ENCODE data around the gene SUFU. TPM values are rescaled to one million over a fixed set of nuclear protein-coding genes. Genes with fewer than 3 reads are reported as not detected.

Gene SUFU
- total RNA-seq, 2 experiments from 2014 or later: 13.4 to 14.2 TPM

DNA sequence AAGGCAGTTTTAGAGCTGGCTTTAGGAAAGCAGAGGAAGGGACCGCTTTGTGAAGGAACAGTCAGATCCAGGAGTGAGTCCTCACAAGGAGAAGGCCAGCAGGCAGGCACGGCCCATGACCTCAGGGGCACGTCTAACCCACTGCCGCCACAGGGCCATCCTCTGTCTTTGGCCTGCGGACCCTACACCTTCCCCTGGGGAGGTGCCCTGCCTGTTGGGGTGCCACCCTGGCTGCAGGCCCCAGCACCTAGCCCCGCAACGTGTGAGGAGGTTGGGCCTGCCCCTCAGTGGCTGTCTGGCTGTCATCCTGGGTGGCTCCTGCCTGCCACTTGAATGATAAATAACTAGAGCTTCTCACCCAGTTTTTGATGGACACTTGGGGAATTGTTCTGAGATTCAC lies 109.5 kb downstream of the SUFU start:
- Mint-ChIP-seq H3K9me3 (no peaks in the 10 kb centered on the region), H3K4me1 (peaks cover 28% of the 10 kb centered on the region), H3K4me3 (no peak overlapping the region), H3K36me3 (ENCODE audit: low read depth) (peaks cover 5% of the 10 kb centered on the region), H3K27ac (peak overlapping the region; percentile 84), H3K27me3 (no peaks in the 10 kb centered on the region)
- POLR2A ChIA-PET: no interaction called here
- CTCF ChIA-PET: interaction anchor here (1.3 kb wide), 1 partner anchor 17 kb away, joined by 3 read pairs; no protein-coding TSS in a partner anchor
- no peak for DNase-seq

DNA sequence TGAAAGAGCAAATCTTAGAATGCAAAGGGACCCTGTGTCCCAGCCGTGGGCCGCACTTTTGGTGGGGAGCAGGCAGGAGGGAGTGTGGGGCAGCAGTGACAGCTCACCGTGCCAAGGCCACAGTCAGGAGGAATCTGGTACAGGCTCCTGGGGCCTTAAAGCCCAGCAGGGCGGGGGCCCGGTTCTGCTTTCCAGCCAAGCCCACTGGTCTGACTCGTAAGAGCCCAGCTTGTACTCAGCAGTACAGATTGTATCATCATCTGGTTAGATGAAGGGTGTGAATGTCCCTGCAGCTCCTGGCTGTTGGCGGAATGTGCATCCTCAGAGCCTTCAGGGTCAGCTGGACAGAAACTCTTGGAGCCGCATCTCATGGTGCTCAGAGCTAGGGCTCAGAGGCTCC lies 110.0 kb downstream of the SUFU start:
- no peaks in the 10 kb centered on the region for H3K9me3 Mint-ChIP-seq
- DNase-seq: no peak
- ChIA-PET POLR2A (no interaction called here), CTCF (interaction anchor here (1.0 to 1.3 kb wide), 2 partner anchors 18 to 31 kb away, joined by 3 read pairs; no protein-coding TSS in a partner anchor)
- no peak overlapping the region for H3K4me3 Mint-ChIP-seq
- H3K27me3 Mint-ChIP-seq: no peaks in the 10 kb centered on the region
- H3K36me3 Mint-ChIP-seq (ENCODE audit: low read depth): peaks cover 5% of the 10 kb centered on the region
- no peak overlapping the region for H3K27ac Mint-ChIP-seq
- H3K4me1 Mint-ChIP-seq: peaks cover 28% of the 10 kb centered on the region

GRCh38 chr10:102614888-102615287 lies 111.1 kb downstream of the SUFU start:
- DNase-seq: no peak
- H3K27me3 Mint-ChIP-seq: no peaks in the 10 kb centered on the region
- POLR2A ChIA-PET: no interaction called here
- peaks cover 28% of the 10 kb centered on the region for H3K4me1 Mint-ChIP-seq
- H3K36me3 Mint-ChIP-seq (ENCODE audit: low read depth): peaks cover 5% of the 10 kb centered on the region
- H3K4me3 Mint-ChIP-seq: no peak overlapping the region
- no peak overlapping the region for H3K27ac Mint-ChIP-seq
- no peaks in the 10 kb centered on the region for H3K9me3 Mint-ChIP-seq
- CTCF ChIA-PET: interaction anchor here (0.5 to 1.4 kb wide), 9 partner anchors 12 to 1029 kb away, joined by 3 to 4 read pairs (median 3); partner anchors contain the start of gene TRIM8

- Mint-ChIP-seq H3K27ac (no peak overlapping the region), H3K36me3 (ENCODE audit: low read depth) (peaks cover 5% of the 10 kb centered on the region), H3K9me3 (no peaks in the 10 kb centered on the region), H3K4me3 (no peak overlapping the region), H3K27me3 (no peaks in the 10 kb centered on the region), H3K4me1 (peaks cover 27% of the 10 kb centered on the region)
- DNase-seq: no peak
- ChIA-PET POLR2A (no interaction called here), CTCF (interaction anchor here (0.7 to 1.4 kb wide), 6 partner anchors 12 to 31 kb away, joined by 3 to 4 read pairs (median 3); partner anchors contain the start of gene TRIM8)
Observed at GRCh38 chr10:102615361-102615760, 111.6 kb downstream of the SUFU start.

DNA sequence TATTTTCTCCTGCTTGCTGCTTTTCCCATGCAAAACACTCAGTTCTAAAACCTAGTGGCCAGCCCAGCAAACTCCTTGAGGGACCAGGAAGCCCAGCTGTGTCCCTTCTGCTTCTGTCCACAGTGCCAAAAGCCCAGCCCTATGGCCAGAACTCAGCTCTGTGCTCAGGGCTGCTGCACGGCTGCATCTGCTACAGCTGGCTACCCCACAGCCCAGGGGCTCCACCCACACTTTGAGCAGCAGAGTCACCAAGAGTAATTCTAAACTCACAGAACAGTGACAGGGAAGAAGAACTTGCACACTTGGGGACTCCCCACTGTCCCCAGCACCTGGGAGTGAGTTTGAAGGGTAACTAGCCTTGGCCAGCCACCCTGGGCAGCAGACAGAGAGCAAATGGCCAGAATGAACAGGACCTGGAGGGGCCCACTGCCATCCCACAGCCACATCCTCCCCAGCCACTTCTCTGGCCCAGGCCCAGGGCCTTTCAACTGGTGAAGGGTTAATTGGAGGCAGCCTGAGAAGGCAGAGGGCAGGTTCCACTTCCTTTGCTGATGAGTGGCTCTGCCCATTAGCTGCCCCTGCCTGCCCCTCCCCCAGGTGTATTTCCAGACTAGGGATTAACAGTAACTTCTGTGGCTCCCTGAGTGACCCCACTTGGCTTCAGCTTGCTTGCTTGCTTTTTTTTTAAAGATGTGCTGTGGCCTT lies 112.4 kb downstream of the SUFU start:
- ChIA-PET POLR2A (no interaction called here), CTCF (interaction anchor here (0.6 to 1.4 kb wide), 4 partner anchors 20 to 216 kb away, joined by 3 to 4 read pairs (median 3); partner anchors contain the start of gene TRIM8)
- Mint-ChIP-seq H3K36me3 (ENCODE audit: low read depth) (peaks cover 4% of the 10 kb centered on the region), H3K4me3 (no peak overlapping the region), H3K9me3 (no peaks in the 10 kb centered on the region), H3K27ac (no peak overlapping the region), H3K4me1 (peaks cover 23% of the 10 kb centered on the region), H3K27me3 (no peaks in the 10 kb centered on the region)
- no peak for DNase-seq

GRCh38 chr10:102617041-102617440 lies 113.3 kb downstream of the SUFU start:
- Mint-ChIP-seq H3K36me3 (ENCODE audit: low read depth) (peaks cover 4% of the 10 kb centered on the region), H3K9me3 (no peaks in the 10 kb centered on the region), H3K27ac (no peak overlapping the region), H3K4me3 (no peak overlapping the region), H3K4me1 (peaks cover 17% of the 10 kb centered on the region), H3K27me3 (no peaks in the 10 kb centered on the region)
- ChIA-PET POLR2A (no interaction called here), CTCF (interaction anchor here (0.7 to 1.4 kb wide), 3 partner anchors 11 to 37 kb away, joined by 3 to 5 read pairs (median 3); no protein-coding TSS in a partner anchor)
- no peak for DNase-seq

- H3K4me1 Mint-ChIP-seq: peaks cover 11% of the 10 kb centered on the region
- no peaks in the 10 kb centered on the region for H3K27me3 Mint-ChIP-seq
- H3K9me3 Mint-ChIP-seq: no peaks in the 10 kb centered on the region
- ChIA-PET POLR2A (no interaction called here), CTCF (interaction anchor here (1.1 kb wide), 1 partner anchor 14 kb away, joined by 3 read pairs; no protein-coding TSS in a partner anchor)
- DNase-seq: no peak
- H3K36me3 Mint-ChIP-seq (ENCODE audit: low read depth): peaks cover 4% of the 10 kb centered on the region
- no peak overlapping the region for H3K27ac Mint-ChIP-seq
- no peak overlapping the region for H3K4me3 Mint-ChIP-seq
Observed at GRCh38 chr10:102617816-102618215, 114.0 kb downstream of the SUFU start.

DNA sequence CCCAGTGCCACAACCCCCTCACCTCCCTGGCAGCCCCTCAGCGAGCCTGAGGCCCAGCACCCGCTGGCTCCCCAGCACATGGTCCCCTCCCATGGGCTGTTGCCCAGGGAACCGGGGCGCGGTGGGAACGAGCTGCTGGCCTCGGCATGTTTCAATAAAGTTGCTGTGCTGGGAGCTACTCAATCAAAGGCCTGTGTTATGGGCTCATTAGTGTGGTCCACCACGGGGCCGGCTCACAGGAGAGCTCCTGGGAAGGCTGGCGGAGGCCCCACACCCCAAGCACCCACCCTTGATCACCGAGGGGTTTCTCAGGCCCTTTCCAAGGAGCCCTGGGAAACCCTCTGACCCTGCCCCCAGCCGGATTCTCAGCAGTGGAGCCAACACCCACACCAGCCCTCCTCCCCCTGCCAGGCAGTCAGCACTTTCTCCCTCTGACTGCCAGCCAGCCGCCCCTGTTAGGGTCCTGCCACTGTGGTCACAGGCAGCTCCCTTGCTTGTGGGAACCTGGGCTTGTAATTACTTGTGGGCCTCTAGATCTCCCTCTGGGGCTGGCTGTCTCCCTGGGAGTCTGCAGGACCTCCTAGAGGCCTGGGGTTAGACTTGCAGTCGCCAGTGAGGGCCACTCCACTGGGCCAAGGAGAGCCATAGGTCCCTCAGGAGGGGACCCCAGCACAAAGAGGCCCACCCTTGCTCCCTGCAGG lies 115.7 kb downstream of the SUFU start:
- H3K9me3 Mint-ChIP-seq: no peaks in the 10 kb centered on the region

GRCh38 chr10:102620138-102620590 lies 116.4 kb downstream of the SUFU start:
- Mint-ChIP-seq H3K4me3 (no peak overlapping the region), H3K27me3 (no peaks in the 10 kb centered on the region), H3K4me1 (peaks cover 7% of the 10 kb centered on the region), H3K36me3 (ENCODE audit: low read depth) (peaks cover 4% of the 10 kb centered on the region), H3K9me3 (no peaks in the 10 kb centered on the region), H3K27ac (no peak overlapping the region)
- ChIA-PET POLR2A (no interaction called here), CTCF (no interaction called here)
- no peak for DNase-seq

More for the DNA sequence above, 115.7 kb downstream of the SUFU start:
- Mint-ChIP-seq H3K4me3 (no peak overlapping the region), H3K27me3 (no peaks in the 10 kb centered on the region), H3K4me1 (peaks cover 7% of the 10 kb centered on the region), H3K36me3 (ENCODE audit: low read depth) (peaks cover 4% of the 10 kb centered on the region), H3K27ac (no peak overlapping the region)
- POLR2A ChIA-PET: no interaction called here
- no peak for DNase-seq
- CTCF ChIA-PET: interaction anchor here (1.1 kb wide), 1 partner anchor 16 kb away, joined by 3 read pairs; no protein-coding TSS in a partner anchor

DNA sequence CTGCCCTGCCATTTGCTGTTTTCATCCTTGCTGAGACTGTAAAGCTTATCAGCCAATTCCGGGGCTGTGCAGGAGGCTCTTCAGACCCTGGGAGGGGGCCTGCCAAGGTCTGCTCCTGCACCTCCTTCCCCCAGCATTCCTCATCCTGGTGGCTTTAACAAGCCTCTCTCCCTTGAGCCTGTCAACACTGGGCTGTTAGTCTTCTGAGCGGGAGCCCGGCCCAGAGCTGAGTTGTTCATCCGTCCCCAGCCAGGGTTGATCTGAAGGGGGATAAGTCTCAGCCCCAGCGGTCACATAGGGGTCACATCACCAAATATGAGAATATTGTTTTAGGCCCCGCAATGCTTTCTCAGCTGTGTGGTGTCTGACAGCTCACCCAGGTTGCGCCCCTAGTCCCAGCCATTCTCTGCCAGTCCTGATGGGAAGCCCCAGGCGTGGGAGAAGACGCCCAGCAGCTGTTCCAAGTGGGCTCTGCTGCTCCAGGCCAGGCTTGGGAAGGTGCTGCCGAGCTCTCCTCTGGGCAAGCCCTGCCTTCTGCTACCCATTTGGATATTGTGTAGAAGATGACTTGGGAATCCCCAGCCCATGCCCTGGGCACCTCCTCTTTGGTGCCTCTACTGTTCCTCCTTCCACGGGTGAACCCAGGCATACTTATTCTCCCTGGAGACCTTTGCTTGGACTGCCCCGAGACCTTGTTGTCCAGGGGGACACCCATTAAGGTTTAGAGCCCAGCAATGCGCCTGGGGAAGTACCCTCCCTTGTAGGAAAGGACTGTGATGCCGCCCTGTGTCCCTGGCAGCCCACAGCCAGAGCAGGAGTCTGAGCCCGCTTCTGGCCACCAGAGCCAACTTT lies 117.0 kb downstream of the SUFU start:
- H3K27ac Mint-ChIP-seq: peak overlapping the region; percentile 57
- H3K9me3 Mint-ChIP-seq: no peaks in the 10 kb centered on the region
- H3K36me3 Mint-ChIP-seq (ENCODE audit: low read depth): peaks cover 4% of the 10 kb centered on the region
- no peak overlapping the region for H3K4me3 Mint-ChIP-seq
- ChIA-PET POLR2A (no interaction called here), CTCF (interaction anchor here (0.5 kb wide), 1 partner anchor 600 kb away, joined by 3 read pairs; no protein-coding TSS in a partner anchor)
- no peaks in the 10 kb centered on the region for H3K27me3 Mint-ChIP-seq
- no peak for DNase-seq
- peaks cover 5% of the 10 kb centered on the region for H3K4me1 Mint-ChIP-seq

DNA sequence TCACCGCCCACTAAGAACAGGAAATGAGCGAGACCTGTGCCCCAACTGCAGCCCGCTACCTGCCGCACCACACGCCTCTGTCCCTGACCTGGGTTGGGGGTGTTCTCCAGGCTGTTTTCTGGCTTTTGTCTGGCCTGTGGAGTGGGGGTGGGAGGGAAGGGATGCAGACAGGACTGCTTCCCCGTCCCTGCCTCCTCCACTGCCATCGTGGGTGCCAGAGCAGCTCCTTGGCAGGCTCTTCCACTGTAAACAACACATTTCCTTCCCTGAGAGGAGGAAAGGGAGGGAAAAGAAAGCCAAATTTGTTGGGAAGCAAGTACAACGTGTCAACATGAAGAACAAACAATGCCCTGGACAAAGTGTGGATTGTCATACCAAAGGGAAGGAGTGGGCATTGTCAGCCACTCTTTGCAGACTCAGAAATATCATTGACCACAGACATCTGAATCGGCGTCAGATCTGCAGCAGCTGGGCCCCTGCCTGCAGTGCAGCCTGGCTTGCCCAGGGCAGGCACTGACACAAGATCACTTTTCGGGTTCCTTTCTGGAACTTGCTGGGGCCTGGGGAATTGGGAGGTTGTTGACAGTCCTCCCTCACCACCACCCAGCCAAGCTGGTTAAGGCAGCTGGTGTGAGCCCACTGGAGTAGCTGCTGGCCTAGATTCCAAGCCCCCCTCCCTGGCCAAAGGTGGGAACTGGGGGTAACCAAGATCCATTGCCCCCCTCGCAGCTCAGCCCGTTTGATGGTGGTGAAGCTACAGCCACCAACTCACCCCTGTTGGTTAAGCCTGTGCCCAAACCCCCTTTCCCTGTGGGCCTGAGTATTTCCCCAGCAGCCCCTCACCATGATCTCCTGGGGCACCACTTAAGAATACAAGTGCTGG lies 117.9 kb downstream of the SUFU start:
- no peak overlapping the region for H3K4me3 Mint-ChIP-seq
- no peak for DNase-seq
- ChIA-PET CTCF (interaction anchor here (0.5 kb wide), 1 partner anchor 601 kb away, joined by 3 read pairs; no protein-coding TSS in a partner anchor), POLR2A (no interaction called here)
- no peaks in the 10 kb centered on the region for H3K27me3 Mint-ChIP-seq
- peaks cover 2% of the 10 kb centered on the region for H3K4me1 Mint-ChIP-seq
- no peaks in the 10 kb centered on the region for H3K9me3 Mint-ChIP-seq
- peaks cover 4% of the 10 kb centered on the region for H3K36me3 Mint-ChIP-seq (ENCODE audit: low read depth)
- peak overlapping the region; percentile 5 for H3K27ac Mint-ChIP-seq

- H3K4me1 Mint-ChIP-seq: peaks cover 2% of the 10 kb centered on the region
- no peak for DNase-seq
- H3K9me3 Mint-ChIP-seq: no peaks in the 10 kb centered on the region
- H3K36me3 Mint-ChIP-seq (ENCODE audit: low read depth): no peaks in the 10 kb centered on the region
- CTCF ChIA-PET: interaction anchor here (0.8 kb wide), 1 partner anchor 8 kb away, joined by 3 read pairs; no protein-coding TSS in a partner anchor
- H3K4me3 Mint-ChIP-seq: no peak overlapping the region
- no peak overlapping the region for H3K27ac Mint-ChIP-seq
- POLR2A ChIA-PET: no interaction called here
- no peaks in the 10 kb centered on the region for H3K27me3 Mint-ChIP-seq
Observed at GRCh38 chr10:102624094-102624493, 120.3 kb downstream of the SUFU start.
